ENCODE data around the gene INSYN2A.

Gene INSYN2A

GRCh38 chr10:127195041-127195506, 1.3 kb downstream of the INSYN2A start:
- no peak for DNase-seq

- DNase-seq, result no peak
These were observed 1.8 kb downstream of the INSYN2A start for GRCh38 chr10:127194599-127194998.

GRCh38 chr10:127194111-127194510, 2.3 kb downstream of the INSYN2A start:
- no peak for DNase-seq

- no peak for DNase-seq
These were observed 3.3 kb downstream of the INSYN2A start for GRCh38 chr10:127193125-127193524.

- no peak for DNase-seq
These were observed 6.0 kb downstream of the INSYN2A start for GRCh38 chr10:127190427-127190826.

GRCh38 chr10:127189226-127189625, 7.2 kb downstream of the INSYN2A start:
- no peak for DNase-seq

GRCh38 chr10:127186813-127187212, 9.6 kb downstream of the INSYN2A start:
- DNase-seq, result no peak

GRCh38 chr10:127184582-127184981, 11.8 kb downstream of the INSYN2A start:
- no peak for DNase-seq

- DNase-seq, result no peak
These were observed 14.2 kb downstream of the INSYN2A start for GRCh38 chr10:127182161-127182560.

- DNase-seq, result no peak
These were observed 16.7 kb downstream of the INSYN2A start for GRCh38 chr10:127179612-127180250.

- no peak for DNase-seq
These were observed 19.7 kb downstream of the INSYN2A start for GRCh38 chr10:127176649-127177048.

GRCh38 chr10:127175357-127176110, 20.9 kb downstream of the INSYN2A start:
- no peak for DNase-seq

- DNase-seq, result no peak
These were observed 21.5 kb downstream of the INSYN2A start for GRCh38 chr10:127174866-127175265.

GRCh38 chr10:127168261-127168660, 28.1 kb downstream of the INSYN2A start:
- DNase-seq, result no peak

GRCh38 chr10:127162841-127163240, 33.5 kb downstream of the INSYN2A start:
- no peak for DNase-seq

- no peak for DNase-seq
These were observed 34.9 kb downstream of the INSYN2A start for GRCh38 chr10:127161482-127161881.

GRCh38 chr10:127159648-127160245, 36.6 kb downstream of the INSYN2A start:
- DNase-seq, result no peak

- no peak for DNase-seq
These were observed 37.7 kb downstream of the INSYN2A start for GRCh38 chr10:127158662-127159061.

GRCh38 chr10:127157506-127158200, 38.7 kb downstream of the INSYN2A start:
- no peak for DNase-seq

- DNase-seq, result no peak
These were observed 39.3 kb downstream of the INSYN2A start for GRCh38 chr10:127157089-127157488.

GRCh38 chr10:127154831-127155620, 41.4 kb downstream of the INSYN2A start:
- DNase-seq, result no peak

- no peak for DNase-seq
These were observed 43.2 kb downstream of the INSYN2A start for GRCh38 chr10:127153181-127153580.
